ENCODE results near the gene KCNK1.

DNA sequence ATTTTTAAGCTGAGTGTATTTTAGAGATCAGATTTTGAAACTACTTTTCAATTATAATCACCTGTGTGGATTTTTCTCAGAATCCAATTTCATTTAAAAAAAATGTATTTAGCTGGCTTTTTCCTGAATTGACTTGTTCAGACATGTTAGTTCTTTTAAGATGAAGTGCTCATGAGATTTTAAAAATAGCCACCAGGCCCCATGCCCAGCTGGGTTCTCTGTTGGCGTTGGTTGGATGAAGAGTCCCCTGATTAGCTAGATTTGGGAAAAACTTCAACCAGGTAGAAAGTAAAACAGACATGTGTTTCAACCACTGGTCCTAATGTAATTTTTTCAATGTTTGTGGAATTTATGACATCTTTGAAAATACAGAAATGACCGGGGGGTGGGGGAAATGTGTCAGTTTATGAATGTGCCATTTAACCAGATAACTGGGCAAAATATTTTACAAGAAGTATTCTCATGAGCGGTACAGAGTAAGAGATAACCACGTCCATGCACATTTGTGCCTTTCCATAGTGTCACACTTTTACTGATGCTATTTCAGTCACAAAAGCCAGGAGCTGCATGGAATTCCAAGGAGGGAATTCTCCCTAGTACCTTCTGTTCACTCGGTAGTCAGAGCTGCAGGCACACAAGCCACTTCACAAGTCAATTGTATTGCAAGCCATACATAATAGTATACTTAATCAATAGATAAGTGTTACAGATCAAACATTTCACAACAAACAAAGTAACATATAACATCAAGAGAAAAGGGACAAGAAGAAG is 51.1 kb downstream of the KCNK1 start:
- no peak for TF ChIP-seq CTCF (IDR thresholded peaks at IDR 0.05)
- TF ChIP-seq, protein P1, sequence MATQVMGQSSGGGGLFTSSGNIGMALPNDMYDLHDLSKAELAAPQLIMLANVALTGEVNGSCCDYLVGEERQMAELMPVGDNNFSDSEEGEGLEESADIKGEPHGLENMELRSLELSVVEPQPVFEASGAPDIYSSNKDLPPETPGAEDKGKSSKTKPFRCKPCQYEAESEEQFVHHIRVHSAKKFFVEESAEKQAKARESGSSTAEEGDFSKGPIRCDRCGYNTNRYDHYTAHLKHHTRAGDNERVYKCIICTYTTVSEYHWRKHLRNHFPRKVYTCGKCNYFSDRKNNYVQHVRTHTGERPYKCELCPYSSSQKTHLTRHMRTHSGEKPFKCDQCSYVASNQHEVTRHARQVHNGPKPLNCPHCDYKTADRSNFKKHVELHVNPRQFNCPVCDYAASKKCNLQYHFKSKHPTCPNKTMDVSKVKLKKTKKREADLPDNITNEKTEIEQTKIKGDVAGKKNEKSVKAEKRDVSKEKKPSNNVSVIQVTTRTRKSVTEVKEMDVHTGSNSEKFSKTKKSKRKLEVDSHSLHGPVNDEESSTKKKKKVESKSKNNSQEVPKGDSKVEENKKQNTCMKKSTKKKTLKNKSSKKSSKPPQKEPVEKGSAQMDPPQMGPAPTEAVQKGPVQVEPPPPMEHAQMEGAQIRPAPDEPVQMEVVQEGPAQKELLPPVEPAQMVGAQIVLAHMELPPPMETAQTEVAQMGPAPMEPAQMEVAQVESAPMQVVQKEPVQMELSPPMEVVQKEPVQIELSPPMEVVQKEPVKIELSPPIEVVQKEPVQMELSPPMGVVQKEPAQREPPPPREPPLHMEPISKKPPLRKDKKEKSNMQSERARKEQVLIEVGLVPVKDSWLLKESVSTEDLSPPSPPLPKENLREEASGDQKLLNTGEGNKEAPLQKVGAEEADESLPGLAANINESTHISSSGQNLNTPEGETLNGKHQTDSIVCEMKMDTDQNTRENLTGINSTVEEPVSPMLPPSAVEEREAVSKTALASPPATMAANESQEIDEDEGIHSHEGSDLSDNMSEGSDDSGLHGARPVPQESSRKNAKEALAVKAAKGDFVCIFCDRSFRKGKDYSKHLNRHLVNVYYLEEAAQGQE (IDR thresholded peaks at IDR 0.05; ENCODE audit: insufficient read depth in 1 of 2, low read depth in 2 of 2, low read length in 1 of 2) = no peak
- no peak for TF ChIP-seq POLR2AphosphoS5 (IDR thresholded peaks at IDR 0.05; ENCODE audit: low read depth, low read length)

Data from Panc1 (cell line).